H1 (cell line): ENCODE measurements around the gene FAR2. TPM values are rescaled to one million over a fixed set of nuclear protein-coding genes. Genes with fewer than 3 reads are reported as not detected.

Source experiments
- CTCF ChIA-PET: fragments of 300-600 bp; sonication (Branson Sonifier 250); formaldehyde crosslinking; loops from one replicate; lab custom pipeline; 2021; ENCODE audit not compliant: partially characterized antibody; lab: Charles Lee
- POLR2A ChIA-PET: fragments of 300-600 bp; sonication (Branson Sonifier 250); formaldehyde crosslinking; loops from one replicate; lab custom pipeline; 2021; ENCODE audit warnings: inconsistent platforms; ENCODE audit not compliant: partially characterized antibody; lab: Charles Lee
- DNase-seq, 2 experiments: peaks; one replicate each; pipeline versions ENCODE4 v3.0.0 to v3.0.0-alpha.2; 2010 to 2022; ENCODE audit warnings: low spot score in 2 of 2, low read depth in 1 of 2, mixed read lengths in 1 of 2
- FAIRE-seq: peaks from 2 replicates; lab custom pipeline; 2011; peaks lifted over from hg19 to GRCh38; lab: Jason Lieb, UNC
- H2AFZ ChIP-seq: 2 replicates; pipeline ENCODE4 v1.8.1; 2012; ENCODE audit warnings: low read length, inconsistent platforms
- H2AK5ac ChIP-seq: 2 replicates; pipeline ENCODE4 v1.6.1; 2013; ENCODE audit warnings: low read depth, low read length
- H2BK120ac ChIP-seq: replicated peaks from 2 replicates; pipeline ENCODE3; 2013; ENCODE audit warnings: low read depth, low read length, inconsistent platforms
- H2BK12ac ChIP-seq: 2 replicates; pipeline ENCODE4 v1.6.1; 2013; ENCODE audit warnings: low read depth, low read length
- H2BK15ac ChIP-seq: 2 replicates; pipeline ENCODE4 v1.6.1; 2013; ENCODE audit warnings: low read length
- H2BK20ac ChIP-seq: 2 replicates; pipeline ENCODE4 v1.6.1; 2013; ENCODE audit warnings: low read length
- H2BK5ac ChIP-seq: 2 replicates; pipeline ENCODE4 v1.6.1; 2013; ENCODE audit warnings: low read depth, low read length
- H3K14ac ChIP-seq: 2 replicates; pipeline ENCODE4 v1.6.1; 2013; ENCODE audit warnings: inconsistent platforms; ENCODE audit not compliant: insufficient read length
- H3K18ac ChIP-seq: 2 replicates; pipeline ENCODE4 v1.6.1; 2013; ENCODE audit warnings: low read length; ENCODE audit errors: extremely low read depth
- H3K23ac ChIP-seq: 2 replicates; pipeline ENCODE4 v1.6.1; 2013; ENCODE audit warnings: inconsistent platforms; ENCODE audit not compliant: insufficient read length
- H3K23me2 ChIP-seq: 2 replicates; pipeline ENCODE4 v1.6.1; 2013; ENCODE audit warnings: low read depth, low read length
- H3K27ac ChIP-seq: 2 replicates; pipeline ENCODE4 v1.6.1; 2011; ENCODE audit warnings: low read depth, low read length, inconsistent platforms
- H3K27me3 ChIP-seq, 4 experiments: replicated peaks in 1 of 4; 1 replicate in 1 of 4; 2 replicates in 3 of 4; pipeline versions ENCODE4 v1.6.1 to v1.8.1; 2011 to 2013; ENCODE audit warnings: low read length in 3 of 4, mild to moderate bottlenecking in 3 of 4, inconsistent platforms in 2 of 4, mixed read lengths in 2 of 4, moderate library complexity in 1 of 4; ENCODE audit not compliant: control insufficient read depth in 3 of 4, insufficient read depth in 3 of 4; ENCODE audit errors: extremely low read depth in 1 of 4
- H3K36me3 ChIP-seq, 4 experiments: 2 replicates each; pipeline versions ENCODE4 v1.6.1 to v1.8.1; 2011 to 2013; ENCODE audit warnings: mild to moderate bottlenecking in 4 of 4, low read length in 3 of 4, moderate library complexity in 2 of 4, control low read depth in 1 of 4, inconsistent platforms in 1 of 4; ENCODE audit not compliant: insufficient read depth in 4 of 4, control insufficient read depth in 2 of 4
- H3K4ac ChIP-seq: replicated peaks from 2 replicates; pipeline ENCODE3; 2013; ENCODE audit warnings: low read length, low read depth, mixed read lengths, inconsistent platforms; ENCODE audit not compliant: insufficient read length
- H3K4me1 ChIP-seq, 4 experiments: replicated peaks in 1 of 4; 1 replicate in 1 of 4; 2 replicates in 3 of 4; pipeline versions ENCODE4 v1.6.1 to v1.8.1; 2011 to 2013; ENCODE audit warnings: low read length in 3 of 4, inconsistent platforms in 2 of 4, mixed read lengths in 1 of 4; ENCODE audit not compliant: insufficient read depth in 4 of 4, control insufficient read depth in 3 of 4
- H3K4me2 ChIP-seq, 2 experiments: 2 replicates each; pipeline versions ENCODE4 v1.6.1 to v1.8.1; 2011 to 2013; ENCODE audit warnings: low read depth in 2 of 2, low read length in 2 of 2, control low read depth in 1 of 2, inconsistent platforms in 1 of 2, mild to moderate bottlenecking in 1 of 2; ENCODE audit not compliant: insufficient read depth in 1 of 2
- H3K4me3 ChIP-seq, 4 experiments: fragments of 200-600, 300-600 bp in 1 of 4; sonication (generic), shearing (Covaris generic), sonication (Bioruptor Twin) in 1 of 4; 2 replicates each; pipeline versions ENCODE4 v1.5.1 to v1.8.1; 2011 to 2016; ENCODE audit warnings: low read length in 4 of 4, low read depth in 3 of 4, control low read depth in 2 of 4, inconsistent platforms in 2 of 4, mild to moderate bottlenecking in 2 of 4, mixed read lengths in 1 of 4, moderate library complexity in 1 of 4; ENCODE audit not compliant: insufficient read depth in 2 of 4; ENCODE audit errors: extremely low read depth in 1 of 4
- H3K56ac ChIP-seq: replicated peaks from 2 replicates; pipeline ENCODE3; 2013; ENCODE audit warnings: low read depth, mild to moderate bottlenecking, mixed read lengths, low read length, inconsistent platforms; ENCODE audit not compliant: insufficient read length
- H3K79me1 ChIP-seq: 2 replicates; pipeline ENCODE4 v1.6.1; 2013; ENCODE audit warnings: low read depth, low read length, control low read depth
- H3K79me2 ChIP-seq, 2 experiments: 2 replicates each; pipeline versions ENCODE4 v1.6.1 to v1.8.1; 2012 to 2013; ENCODE audit warnings: low read length in 2 of 2, mild to moderate bottlenecking in 2 of 2, inconsistent platforms in 1 of 2; ENCODE audit not compliant: insufficient read depth in 2 of 2, control insufficient read depth in 1 of 2
- H3K9ac ChIP-seq, 4 experiments: replicated peaks in 1 of 4; 1 replicate in 1 of 4; 2 replicates in 3 of 4; pipeline versions ENCODE4 v1.6.1 to v1.8.1; 2011 to 2013; ENCODE audit warnings: low read depth in 3 of 4, low read length in 3 of 4, control low read depth in 2 of 4, mild to moderate bottlenecking in 2 of 4, moderate library complexity in 2 of 4, inconsistent platforms in 1 of 4; ENCODE audit errors: extremely low read depth in 1 of 4
- H3K9me3 ChIP-seq, 2 experiments: 2 replicates each; pipeline versions ENCODE4 v1.6.1 to v1.8.1; 2012 to 2013; ENCODE audit warnings: mild to moderate bottlenecking in 2 of 2, moderate library complexity in 2 of 2, control low read depth in 1 of 2, inconsistent platforms in 1 of 2, low read depth in 1 of 2, low read length in 1 of 2, mixed read lengths in 1 of 2; ENCODE audit not compliant: insufficient read depth in 2 of 2
- H4K20me1 ChIP-seq, 2 experiments: replicated peaks in 1 of 2; 2 replicates each; pipeline versions ENCODE3 to v1.8.1; 2011 to 2013; ENCODE audit warnings: inconsistent platforms in 2 of 2, low read length in 2 of 2, mild to moderate bottlenecking in 1 of 2; ENCODE audit not compliant: insufficient read depth in 2 of 2, control insufficient read depth in 1 of 2
- H4K5ac ChIP-seq: 2 replicates; pipeline ENCODE4 v1.6.1; 2013; ENCODE audit warnings: low read length, low read depth, mixed read lengths, inconsistent platforms; ENCODE audit not compliant: insufficient read length
- H4K8ac ChIP-seq: 2 replicates; pipeline ENCODE4 v1.8.0; 2013; ENCODE audit warnings: mild to moderate bottlenecking, moderate library complexity, low read length, inconsistent platforms; ENCODE audit not compliant: insufficient read depth; ENCODE audit errors: extremely low read depth
- H4K91ac ChIP-seq: replicated peaks from 2 replicates; pipeline ENCODE3; 2013; ENCODE audit warnings: low read length, mixed read lengths, inconsistent platforms; ENCODE audit not compliant: insufficient read length
- WGBS, 2 experiments: shearing (Covaris generic) in 1 of 2; methylation state at CpG; one replicate each; pipeline versions ENCODE4 v1.1.6 to v1.1.7; 2013 to 2015; ENCODE audit warnings: low lambda C conversion rate in 2 of 2, mixed read lengths in 2 of 2, inconsistent platforms in 1 of 2, low coverage in 1 of 2, missing lambda C conversion rate in 1 of 2; ENCODE audit not compliant: insufficient replicate concordance in 2 of 2, insufficient coverage in 1 of 2, insufficient read length in 1 of 2; ENCODE audit errors: extremely low coverage in 1 of 2, missing lambda C conversion rate in 1 of 2; 5-methylcytosine and 5-hydroxymethylcytosine counted together
- polyA plus RNA-seq, 7 experiments: library from polyadenylated mRNA; depleted of rRNA in 3 of 7; stranded (reverse) in 5 of 7; unstranded in 2 of 7; fragments of >200 nt in 5 of 7; fragments of 200-250 nt in 2 of 7; gene quantifications; 1 replicate in 5 of 7; 2 replicates in 1 of 7; 4 replicates in 1 of 7; pipeline versions ENCODE4 v1.2.1 to v1.2.3, GENCODE V29; 2011 to 2013; ENCODE audit warnings: missing spikeins in 2 of 7, mixed read lengths in 2 of 7
- total RNA-seq: library from RNA; stranded (reverse); fragmentation: NEBNext Ultra II Directional; extraction: Animal tissue kit (Norgen Biotek cat#: 25700); gene quantifications from 2 replicates; pipeline ENCODE4 v1.2.1, GENCODE V29; 2021
- TF ChIP-seq, protein P1 (sequence below): IDR thresholded peaks from 2 replicates; pipeline ENCODE4 v1.6.1; 2012; ENCODE audit warnings: low read length, inconsistent platforms

Gene FAR2
- total and polyA plus RNA-seq, 2 of the 8 experiments (the other 6 are each of a cell fraction or from before 2014, with no cell fraction given): 24.0 to 24.1 TPM

DNA sequence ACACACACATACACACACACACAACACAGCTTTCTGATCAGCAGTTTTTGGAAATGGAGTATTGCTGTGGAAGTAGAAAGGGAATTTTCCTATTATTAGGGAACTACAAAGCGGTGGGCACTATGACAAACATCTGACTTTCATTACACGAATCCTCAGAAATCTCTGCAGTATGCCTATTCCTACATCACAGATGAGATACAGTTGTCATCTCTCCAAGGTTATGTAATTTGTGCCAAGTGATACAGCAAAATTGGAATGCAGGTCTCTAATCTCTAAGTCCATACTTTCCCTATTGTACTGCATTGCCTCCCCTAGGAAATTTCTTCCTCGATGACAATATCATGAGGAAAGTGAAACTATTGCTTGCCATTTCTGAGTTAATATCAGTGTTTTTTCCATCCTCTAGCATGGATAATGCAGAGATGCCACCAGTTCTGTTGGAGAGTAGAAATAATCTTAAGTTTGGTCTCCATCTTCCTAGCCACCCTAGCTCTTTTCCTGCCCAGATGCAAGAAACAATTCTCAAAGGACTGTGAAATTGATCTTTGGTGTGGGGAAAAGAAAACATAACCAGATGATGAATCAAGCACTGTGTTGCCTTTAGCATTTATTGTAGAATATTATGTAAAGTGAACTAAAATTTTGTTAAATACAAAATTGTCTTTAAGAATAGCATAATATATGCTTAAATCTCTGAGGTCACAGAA, 137.2 kb downstream of the FAR2 start:
- Histone ChIP-seq H4K91ac (no peak overlapping the region), H3K9ac (no peak overlapping the region), H4K5ac (no peak overlapping the region), H2BK120ac (no peak overlapping the region), H3K23me2 (no peaks in the 10 kb centered on the region), H3K18ac (no peak overlapping the region), H2BK12ac (no peak overlapping the region), H4K20me1 (no peaks in the 10 kb centered on the region), H3K4me3 (no peak overlapping the region), H2BK20ac (no peak overlapping the region), H3K56ac (no peak overlapping the region), H3K79me1 (no peaks in the 10 kb centered on the region), H2BK5ac (no peak overlapping the region), H3K79me2 (no peaks in the 10 kb centered on the region), H3K9me3 (no peaks in the 10 kb centered on the region), H3K4me1 (no peaks in the 10 kb centered on the region), H3K23ac (no peak overlapping the region), H3K14ac (no peak overlapping the region), H4K8ac (no peak overlapping the region), H3K36me3 (no peaks in the 10 kb centered on the region), H2AFZ (no peak overlapping the region), H3K27ac (no peak overlapping the region), H3K4me2 (no peak overlapping the region), H2AK5ac (no peak overlapping the region), H3K27me3 (no peaks in the 10 kb centered on the region), H3K4ac (no peak overlapping the region), H2BK15ac (no peak overlapping the region)
- TF ChIP-seq, protein P1, sequence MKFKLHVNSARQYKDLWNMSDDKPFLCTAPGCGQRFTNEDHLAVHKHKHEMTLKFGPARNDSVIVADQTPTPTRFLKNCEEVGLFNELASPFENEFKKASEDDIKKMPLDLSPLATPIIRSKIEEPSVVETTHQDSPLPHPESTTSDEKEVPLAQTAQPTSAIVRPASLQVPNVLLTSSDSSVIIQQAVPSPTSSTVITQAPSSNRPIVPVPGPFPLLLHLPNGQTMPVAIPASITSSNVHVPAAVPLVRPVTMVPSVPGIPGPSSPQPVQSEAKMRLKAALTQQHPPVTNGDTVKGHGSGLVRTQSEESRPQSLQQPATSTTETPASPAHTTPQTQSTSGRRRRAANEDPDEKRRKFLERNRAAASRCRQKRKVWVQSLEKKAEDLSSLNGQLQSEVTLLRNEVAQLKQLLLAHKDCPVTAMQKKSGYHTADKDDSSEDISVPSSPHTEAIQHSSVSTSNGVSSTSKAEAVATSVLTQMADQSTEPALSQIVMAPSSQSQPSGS: no peak
- WGBS, 2 experiments: 84% methylated on average over 3 of the region's 3 CpGs; no CpG with 5 or more reads in 1 of the 2 experiments
- CTCF ChIA-PET: interaction anchor here (0.6 to 0.9 kb wide), 2 partner anchors 211 to 237 kb away, joined by 3 read pairs; no protein-coding TSS in a partner anchor
- POLR2A ChIA-PET: no interaction called here
- DNase-seq (no peak), FAIRE-seq (no peak)
